ENCODE data around the gene AQP2.

The AQP2 gene

GRCh38 chr12:49943625-49943960 is 6.9 kb upstream of the AQP2 start:
- WGBS = 80% methylated on average over 1 of the region's 1 CpG
- H3K27me3 ChIP-seq (ENCODE audit: insufficient read depth, low read length) = peaks cover 13% of the 10 kb centered on the region; the same call in 1 of the 2 replicates
- H3K9ac ChIP-seq (ENCODE audit: low read depth, low read length) = no peak overlapping the region

DNA sequence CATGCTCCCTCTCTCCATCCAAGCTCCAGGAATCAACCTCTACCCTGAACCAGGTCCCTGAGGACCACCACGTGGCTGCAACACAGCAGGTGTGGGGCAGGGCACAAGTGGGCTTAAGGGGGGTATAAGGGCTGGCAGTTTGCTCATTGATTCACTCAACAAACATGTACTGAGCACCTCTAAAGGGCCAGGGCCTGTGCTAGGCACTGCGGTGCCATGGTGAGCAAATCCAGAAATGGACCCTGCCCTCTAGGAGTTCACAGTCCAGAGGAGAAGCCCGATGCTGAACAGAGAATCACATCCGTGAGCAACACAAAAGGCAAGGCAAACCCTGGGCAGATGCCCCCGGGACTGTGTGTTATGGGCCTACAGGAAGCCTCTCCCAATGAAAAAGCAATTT is 6.5 kb upstream of the AQP2 start:
- 91% methylated on average over 4 of the region's 5 CpGs for WGBS
- H3K27ac ChIP-seq (ENCODE audit: low read depth, low read length) = no peak overlapping the region

More at GRCh38 chr12:49943625-49943960, 6.9 kb upstream of the AQP2 start:
- Histone ChIP-seq H3K4me1 (ENCODE audit: insufficient read depth, low read length) (peaks cover 20% of the 10 kb centered on the region), H3K4me3 (ENCODE audit: low read length) (no peak overlapping the region), H3K9me3 (ENCODE audit: insufficient read depth, low read depth, low read length) (no peaks in the 10 kb centered on the region), H3K27ac (ENCODE audit: low read depth, low read length) (no peak overlapping the region), H3K36me3 (ENCODE audit: insufficient read depth, low read length) (no peaks in the 10 kb centered on the region)

DNA sequence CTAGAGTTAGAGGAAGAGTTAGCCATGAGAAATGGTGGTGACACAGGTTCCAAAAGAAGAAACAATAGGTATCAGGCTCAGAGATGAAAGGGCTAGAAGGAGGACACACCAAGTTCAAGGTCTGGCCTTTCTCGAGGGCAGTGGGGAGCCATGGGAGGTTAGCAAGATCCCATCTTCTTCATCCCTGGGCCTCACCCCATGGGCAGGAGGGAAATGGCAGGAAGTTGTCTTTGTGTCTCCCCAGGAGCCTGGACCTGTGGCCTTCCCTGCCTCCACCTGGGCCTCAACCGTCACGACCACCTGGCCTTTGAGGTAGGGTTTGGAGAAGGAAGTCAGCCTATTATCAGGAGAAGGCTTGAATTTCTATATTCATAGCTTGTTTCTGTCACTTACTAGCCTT is 5.8 kb upstream of the AQP2 start:
- WGBS = 85% methylated on average over 3 of the region's 3 CpGs
- Histone ChIP-seq H3K9ac (ENCODE audit: low read depth, low read length) (no peak overlapping the region), H3K4me3 (ENCODE audit: low read length) (no peak overlapping the region), H3K27me3 (ENCODE audit: insufficient read depth, low read length) (peaks cover 13% of the 10 kb centered on the region; the same call in 1 of the 2 replicates), H3K4me1 (ENCODE audit: insufficient read depth, low read length) (peaks cover 20% of the 10 kb centered on the region), H3K27ac (ENCODE audit: low read depth, low read length) (no peak overlapping the region), H3K36me3 (ENCODE audit: insufficient read depth, low read length) (no peaks in the 10 kb centered on the region), H3K9me3 (ENCODE audit: insufficient read depth, low read depth, low read length) (no peaks in the 10 kb centered on the region)

More for the DNA sequence above, 6.5 kb upstream of the AQP2 start:
- Histone ChIP-seq H3K4me3 (ENCODE audit: low read length) (no peak overlapping the region), H3K9ac (ENCODE audit: low read depth, low read length) (no peak overlapping the region), H3K36me3 (ENCODE audit: insufficient read depth, low read length) (no peaks in the 10 kb centered on the region), H3K27me3 (ENCODE audit: insufficient read depth, low read length) (peaks cover 13% of the 10 kb centered on the region; the same call in 1 of the 2 replicates), H3K4me1 (ENCODE audit: insufficient read depth, low read length) (peaks cover 20% of the 10 kb centered on the region), H3K9me3 (ENCODE audit: insufficient read depth, low read depth, low read length) (no peaks in the 10 kb centered on the region)

DNA sequence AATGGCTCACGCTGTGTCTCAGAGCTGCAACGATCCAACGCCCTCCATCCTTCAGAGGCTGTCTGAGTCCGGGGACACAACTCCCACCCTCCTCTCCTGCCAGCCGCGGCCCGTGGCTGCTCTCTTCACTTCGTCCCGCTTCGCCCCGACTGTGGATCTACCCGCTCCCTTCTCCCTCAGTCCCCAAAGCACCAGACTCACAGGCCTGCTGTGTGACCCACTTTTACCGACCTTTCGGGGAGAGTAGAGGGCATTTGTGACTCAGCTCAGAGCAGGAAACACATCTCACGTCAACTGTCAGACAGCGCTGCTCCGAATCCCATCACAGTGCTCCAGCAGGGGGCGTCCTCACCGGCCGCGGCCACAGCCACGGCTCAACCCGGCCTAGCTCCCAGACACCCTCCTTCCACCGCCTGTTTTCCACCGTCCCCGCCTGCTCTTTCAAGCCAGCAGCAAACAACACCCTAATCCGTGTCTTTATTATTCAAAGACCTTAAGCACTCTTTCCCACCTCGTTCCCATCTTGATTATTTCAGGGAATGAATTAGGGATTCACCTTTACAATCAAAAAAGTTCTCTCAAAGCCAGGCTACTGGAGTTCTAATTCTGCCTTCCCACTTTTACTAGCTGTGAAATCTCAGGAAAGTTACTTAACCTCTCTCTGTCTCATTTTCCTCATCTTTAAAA is 5.0 kb upstream of the AQP2 start:
- peaks cover 20% of the 10 kb centered on the region for H3K4me1 ChIP-seq (ENCODE audit: insufficient read depth, low read length)
- no peak overlapping the region for H3K9ac ChIP-seq (ENCODE audit: low read depth, low read length)
- peak overlapping the region; percentile 13; the same call in 1 of the 2 replicates for H3K27ac ChIP-seq (ENCODE audit: low read depth, low read length)
- H3K27me3 ChIP-seq (ENCODE audit: insufficient read depth, low read length) = peaks cover 13% of the 10 kb centered on the region; the same call in 1 of the 2 replicates
- 7% methylated on average over 28 of the region's 28 CpGs for WGBS
- H3K36me3 ChIP-seq (ENCODE audit: insufficient read depth, low read length) = no peaks in the 10 kb centered on the region
- H3K9me3 ChIP-seq (ENCODE audit: insufficient read depth, low read depth, low read length) = no peaks in the 10 kb centered on the region
- peak overlapping the region; percentile 44 for H3K4me3 ChIP-seq (ENCODE audit: low read length)

GRCh38 chr12:49946086-49946485 is 4.5 kb upstream of the AQP2 start:
- Histone ChIP-seq H3K27ac (ENCODE audit: low read depth, low read length) (peak overlapping the region; percentile 13; the same call in 1 of the 2 replicates), H3K9me3 (ENCODE audit: insufficient read depth, low read depth, low read length) (no peaks in the 10 kb centered on the region), H3K4me3 (ENCODE audit: low read length) (peak overlapping the region; percentile 8; the same call in 1 of the 2 replicates), H3K27me3 (ENCODE audit: insufficient read depth, low read length) (peaks cover 13% of the 10 kb centered on the region; the same call in 1 of the 2 replicates), H3K4me1 (ENCODE audit: insufficient read depth, low read length) (peaks cover 20% of the 10 kb centered on the region), H3K36me3 (ENCODE audit: insufficient read depth, low read length) (no peaks in the 10 kb centered on the region), H3K9ac (ENCODE audit: low read depth, low read length) (no peak overlapping the region)
- WGBS = 56% methylated on average over 9 of the region's 9 CpGs

DNA sequence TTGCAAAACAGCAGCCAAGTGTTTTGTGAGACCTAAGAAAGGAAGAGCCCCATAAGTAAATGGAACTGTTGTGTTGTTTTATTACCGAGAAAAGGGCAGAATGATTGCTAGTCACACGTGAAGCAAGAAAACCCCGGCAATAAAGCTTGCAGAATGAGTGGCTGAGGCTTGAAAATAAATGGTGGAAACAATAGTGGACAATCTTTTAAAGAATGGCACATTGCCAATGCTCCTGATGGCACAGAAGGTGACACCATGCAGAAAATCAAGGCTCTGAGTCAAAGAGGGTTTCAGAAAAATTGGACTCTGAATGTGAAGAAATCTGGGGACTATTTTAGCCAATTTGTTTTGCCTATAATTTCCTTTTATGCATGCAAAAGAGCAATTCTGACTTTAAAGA is 4.0 kb upstream of the AQP2 start:
- Histone ChIP-seq H3K4me3 (ENCODE audit: low read length) (no peak overlapping the region; the same call in 1 of the 2 replicates), H3K4me1 (ENCODE audit: insufficient read depth, low read length) (peaks cover 20% of the 10 kb centered on the region), H3K27ac (ENCODE audit: low read depth, low read length) (no peak overlapping the region), H3K9me3 (ENCODE audit: insufficient read depth, low read depth, low read length) (no peaks in the 10 kb centered on the region), H3K9ac (ENCODE audit: low read depth, low read length) (no peak overlapping the region), H3K36me3 (ENCODE audit: insufficient read depth, low read length) (no peaks in the 10 kb centered on the region), H3K27me3 (ENCODE audit: insufficient read depth, low read length) (peaks cover 13% of the 10 kb centered on the region; the same call in 1 of the 2 replicates)
- 80% methylated on average over 3 of the region's 3 CpGs for WGBS

DNA sequence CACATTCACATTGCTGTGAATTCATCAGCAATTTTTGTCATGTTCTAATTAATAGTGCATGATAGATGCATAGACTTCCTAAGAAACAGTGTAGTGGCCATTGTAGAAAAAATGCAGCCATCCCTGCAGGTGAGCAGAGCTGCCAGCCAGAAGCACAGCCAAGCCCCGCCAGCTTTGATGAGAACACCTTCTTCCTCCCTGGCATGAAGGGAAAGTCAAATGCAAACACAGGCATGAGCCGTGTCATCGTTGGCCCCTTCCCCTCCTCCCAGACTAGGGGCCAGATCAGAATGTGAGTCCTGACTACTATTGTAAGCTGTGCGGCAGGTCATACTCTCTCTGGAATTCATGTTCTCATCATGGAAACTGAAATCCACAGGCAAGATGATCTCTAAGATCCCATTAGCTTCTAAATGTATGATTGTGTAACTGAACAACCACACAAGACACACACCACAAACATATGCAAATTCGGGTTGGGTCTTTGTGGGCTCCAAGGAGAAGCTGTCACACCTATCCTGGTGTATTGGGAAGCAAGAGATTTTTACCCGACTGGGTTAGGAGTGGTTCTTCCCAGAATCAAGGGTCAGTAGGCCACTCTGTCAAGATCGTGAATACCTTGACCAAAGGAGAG is 2.8 kb upstream of the AQP2 start:
- no peak overlapping the region for H3K4me3 ChIP-seq (ENCODE audit: low read length)
- 83% methylated on average over 7 of the region's 7 CpGs for WGBS
- no peaks in the 10 kb centered on the region for H3K36me3 ChIP-seq (ENCODE audit: insufficient read depth, low read length)
- no peaks in the 10 kb centered on the region for H3K9me3 ChIP-seq (ENCODE audit: insufficient read depth, low read depth, low read length)
- no peak overlapping the region for H3K9ac ChIP-seq (ENCODE audit: low read depth, low read length)
- H3K27ac ChIP-seq (ENCODE audit: low read depth, low read length) = no peak overlapping the region
- H3K4me1 ChIP-seq (ENCODE audit: insufficient read depth, low read length) = peaks cover 16% of the 10 kb centered on the region
- peaks cover 13% of the 10 kb centered on the region; the same call in 1 of the 2 replicates for H3K27me3 ChIP-seq (ENCODE audit: insufficient read depth, low read length)

DNA sequence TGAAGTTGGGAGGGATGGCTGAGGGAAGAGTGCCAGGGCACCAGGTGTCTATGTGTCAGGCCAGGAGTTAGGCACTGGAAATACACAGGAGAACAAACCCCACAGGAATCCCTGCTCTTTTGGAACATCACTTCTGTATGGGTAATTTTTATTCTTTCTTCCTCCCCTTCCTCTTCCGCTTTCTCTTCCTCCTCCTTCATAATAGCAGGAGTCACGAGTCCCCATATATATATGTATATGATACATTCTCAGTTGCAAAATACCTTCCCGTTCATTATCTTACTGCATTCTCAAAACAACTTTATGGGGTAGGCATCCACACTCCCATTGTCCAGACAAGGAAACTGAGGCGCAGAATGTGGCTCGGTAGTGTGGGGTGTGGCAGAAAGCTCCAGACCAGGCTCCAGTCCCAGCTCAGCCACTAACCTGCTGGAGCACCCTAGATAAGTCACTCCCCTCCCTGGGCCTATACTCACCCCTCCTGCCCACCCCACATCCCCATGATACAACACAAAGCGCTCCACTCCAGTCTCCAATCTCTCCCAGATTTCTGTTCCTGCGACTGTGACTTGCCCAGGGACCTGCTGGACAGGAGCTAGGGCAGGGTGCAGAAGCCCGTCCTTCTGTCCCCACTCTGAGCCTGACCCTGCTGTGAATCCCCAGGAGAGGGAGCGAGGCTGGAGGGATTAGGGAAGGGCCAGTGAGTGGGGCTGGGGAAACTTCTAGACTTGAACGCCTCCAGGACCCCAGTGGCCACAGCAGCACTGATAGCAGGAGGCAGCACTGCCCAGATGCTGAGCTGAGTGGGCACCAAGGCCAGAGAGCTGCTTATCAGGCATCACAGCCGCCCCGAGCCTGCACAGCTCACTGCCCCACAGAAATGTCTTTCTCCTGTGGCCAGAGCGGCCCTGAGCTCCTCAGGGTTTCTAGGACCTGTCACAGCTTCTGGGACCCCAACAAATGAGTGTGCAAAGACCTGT is 1.4 kb upstream of the AQP2 start:
- H3K4me3 ChIP-seq (ENCODE audit: low read length) = no peak overlapping the region
- peaks cover 11% of the 10 kb centered on the region for H3K4me1 ChIP-seq (ENCODE audit: insufficient read depth, low read length)
- H3K9ac ChIP-seq (ENCODE audit: low read depth, low read length) = no peak overlapping the region
- WGBS = 92% methylated on average over 12 of the region's 13 CpGs
- peaks cover 15% of the 10 kb centered on the region for H3K27me3 ChIP-seq (ENCODE audit: insufficient read depth, low read length)
- H3K27ac ChIP-seq (ENCODE audit: low read depth, low read length) = no peak overlapping the region
- H3K9me3 ChIP-seq (ENCODE audit: insufficient read depth, low read depth, low read length) = no peaks in the 10 kb centered on the region
- H3K36me3 ChIP-seq (ENCODE audit: insufficient read depth, low read length) = no peaks in the 10 kb centered on the region

GRCh38 chr12:49949866-49950265 is 671 bp upstream of the AQP2 start:
- H3K4me1 ChIP-seq (ENCODE audit: insufficient read depth, low read length) = peaks cover 11% of the 10 kb centered on the region
- WGBS = 92% methylated on average over 3 of the region's 3 CpGs
- H3K9ac ChIP-seq (ENCODE audit: low read depth, low read length) = no peak overlapping the region
- no peak overlapping the region for H3K4me3 ChIP-seq (ENCODE audit: low read length)
- H3K9me3 ChIP-seq (ENCODE audit: insufficient read depth, low read depth, low read length) = no peaks in the 10 kb centered on the region
- H3K27ac ChIP-seq (ENCODE audit: low read depth, low read length) = no peak overlapping the region
- no peaks in the 10 kb centered on the region for H3K36me3 ChIP-seq (ENCODE audit: insufficient read depth, low read length)
- peaks cover 14% of the 10 kb centered on the region for H3K27me3 ChIP-seq (ENCODE audit: insufficient read depth, low read length)

DNA sequence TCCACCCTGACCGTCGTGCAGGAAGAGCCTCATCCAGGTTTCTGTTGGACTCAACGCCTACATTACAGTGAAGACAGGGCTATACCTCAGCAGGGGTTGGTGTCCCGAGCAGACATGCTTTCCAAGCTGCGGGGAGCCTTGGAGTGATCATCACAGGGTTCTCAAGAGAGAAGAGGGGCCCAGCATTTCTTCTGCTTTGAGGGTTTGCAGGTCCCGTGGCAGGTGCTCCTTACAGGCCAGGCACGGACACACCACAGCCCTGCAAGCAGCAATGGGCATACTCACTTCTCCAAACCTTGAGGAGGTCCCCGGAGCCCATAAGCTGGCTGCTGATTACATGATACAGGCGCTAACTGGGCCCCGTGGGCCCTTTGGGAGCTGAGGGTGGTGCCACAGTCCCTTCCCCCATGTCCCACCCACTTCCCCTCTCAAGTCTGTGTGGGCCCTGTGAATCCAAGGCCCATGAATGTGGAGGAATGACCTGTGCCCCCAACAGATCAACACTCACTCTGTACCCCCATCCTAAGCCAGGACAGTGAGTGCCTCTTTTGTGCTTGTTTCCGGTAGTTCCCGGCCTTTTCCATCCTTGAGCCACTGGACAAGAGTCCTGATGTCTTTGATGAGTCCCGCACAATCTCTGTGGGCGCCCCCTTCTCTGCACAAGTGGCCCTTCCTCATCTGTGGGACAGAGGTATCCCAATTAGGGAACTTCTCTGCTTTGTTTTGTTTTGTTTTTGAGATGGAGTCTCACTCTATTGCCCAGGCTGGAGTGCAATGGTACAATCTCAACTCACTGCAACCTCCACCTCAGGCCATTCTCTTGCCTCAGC is 1.1 kb downstream of the AQP2 start:
- Histone ChIP-seq H3K9me3 (ENCODE audit: insufficient read depth, low read depth, low read length) (no peaks in the 10 kb centered on the region), H3K9ac (ENCODE audit: low read depth, low read length) (no peak overlapping the region), H3K4me3 (ENCODE audit: low read length) (no peak overlapping the region), H3K27me3 (ENCODE audit: insufficient read depth, low read length) (peaks cover 21% of the 10 kb centered on the region), H3K27ac (ENCODE audit: low read depth, low read length) (no peak overlapping the region), H3K4me1 (ENCODE audit: insufficient read depth, low read length) (0 out of 2 replicates have a peak, but pooled peaks cover 2% of the 10 kb centered on the region), H3K36me3 (ENCODE audit: insufficient read depth, low read length) (no peaks in the 10 kb centered on the region)
- 85% methylated on average over 14 of the region's 14 CpGs for WGBS

All from HUES64 (cell line).